T-cell (primary cell): ENCODE measurements around the gene H2AZ2. TPM values are rescaled to one million over a fixed set of nuclear protein-coding genes. Genes with fewer than 3 reads are reported as not detected.

Experiments used
- ATAC-seq, 4 experiments: fragments of 200-7000 bp in 3 of 4; fragments of 150-1000 bp in 1 of 4; cut with Tn5 transposase; replicated peaks in 1 of 4; 1 replicate in 3 of 4; 2 replicates in 1 of 4; pipeline ENCODE4 v1.10.0; 2021; ENCODE audit warnings: moderate library complexity in 3 of 4, mild to moderate bottlenecking in 2 of 4, moderate number of reproducible peaks in 1 of 4
- CTCF ChIA-PET, 2 donors: fragments of 300-600 bp; sonication (Branson Sonifier 250); formaldehyde crosslinking; loops; one replicate each; lab custom pipeline; 2022; ENCODE audit warnings: antibody characterized with exemption in 2 of 2; lab: Charles Lee
- POLR2A ChIA-PET, 2 donors: fragments of 300-600 bp; sonication (Branson Sonifier 250); formaldehyde crosslinking; loops; one replicate each; lab custom pipeline; 2022; ENCODE audit warnings: antibody characterized with exemption in 2 of 2; lab: Charles Lee
- DNase-seq, 35 experiments: peaks; one replicate each; pipeline versions ENCODE4 v3.0.0 to v3.0.0-alpha.2; 2013 to 2023
- H3K27ac ChIP-seq: one replicate; pipeline ENCODE4 v1.5.1; 2013; ENCODE audit warnings: low read length
- H3K27me3 ChIP-seq, 2 experiments: replicated peaks in 1 of 2; 1 replicate in 1 of 2; 2 replicates in 1 of 2; pipeline versions ENCODE4 v1.6.1 to v1.7.0; 2013; ENCODE audit warnings: low read length in 1 of 2, mixed read lengths in 1 of 2; ENCODE audit not compliant: control insufficient read depth in 2 of 2, insufficient read depth in 2 of 2; ENCODE audit errors: extremely low read depth in 1 of 2
- H3K36me3 ChIP-seq, 2 donors: 1 replicate in 1 of 2; 2 replicates in 1 of 2; pipeline versions ENCODE4 v1.6.1 to v1.7.0; 2013; ENCODE audit warnings: low read length in 1 of 2; ENCODE audit not compliant: control insufficient read depth in 2 of 2, insufficient read depth in 1 of 2; ENCODE audit errors: extremely low read depth in 1 of 2
- H3K4me1 ChIP-seq, 2 experiments: 1 replicate in 1 of 2; 2 replicates in 1 of 2; pipeline versions ENCODE4 v1.6.1 to v1.7.0; 2013; ENCODE audit warnings: low read length in 2 of 2, mixed read lengths in 1 of 2; ENCODE audit not compliant: insufficient read depth in 2 of 2, control insufficient read depth in 1 of 2; ENCODE audit errors: extremely low read depth in 1 of 2
- H3K4me3 ChIP-seq, 2 donors: 1 replicate in 1 of 2; 2 replicates in 1 of 2; pipeline versions ENCODE4 v1.5.1 to v1.7.0; 2013; ENCODE audit warnings: mild to moderate bottlenecking in 2 of 2, low read length in 1 of 2, moderate library complexity in 1 of 2; ENCODE audit not compliant: control insufficient read depth in 1 of 2; ENCODE audit errors: extremely low read depth in 1 of 2
- H3K9me3 ChIP-seq: 2 replicates; pipeline ENCODE4 v1.7.0; 2013
- H3K27ac Mint-ChIP-seq, 2 donors: one replicate each; pipeline ENCODE4 v1.8.0; 2020 to 2021; ENCODE audit warnings: mild to moderate bottlenecking in 2 of 2, mixed read lengths in 2 of 2
- H3K27me3 Mint-ChIP-seq, 2 donors: one replicate each; pipeline ENCODE4 v1.8.0; 2021 to 2022; ENCODE audit warnings: mixed read lengths in 2 of 2
- H3K36me3 Mint-ChIP-seq: one replicate; pipeline ENCODE4 v1.8.0; 2021; ENCODE audit warnings: mixed read lengths
- H3K4me1 Mint-ChIP-seq, 3 donors: one replicate each; pipeline ENCODE4 v1.8.0; 2020 to 2022; ENCODE audit warnings: mixed read lengths in 3 of 3, mild to moderate bottlenecking in 1 of 3
- H3K4me3 Mint-ChIP-seq, 3 donors: one replicate each; pipeline ENCODE4 v1.8.0; 2020 to 2022; ENCODE audit warnings: mild to moderate bottlenecking in 3 of 3, mixed read lengths in 3 of 3, moderate library complexity in 3 of 3
- H3K9me3 Mint-ChIP-seq, 3 donors: one replicate each; pipeline ENCODE4 v1.8.0; 2020 to 2022; ENCODE audit warnings: mixed read lengths in 3 of 3
- WGBS: methylation state at CpG from one replicate; pipeline ENCODE4 v1.1.5; 2013; ENCODE audit warnings: missing lambda C conversion rate; ENCODE audit not compliant: insufficient coverage; 5-methylcytosine and 5-hydroxymethylcytosine counted together
- total RNA-seq, 35 experiments: library from RNA in 6 of 35; stranded (reverse) in 6 of 35; fragments of 120-200 nt in 1 of 35; gene quantifications; one replicate each; pipeline versions ENCODE4 v1.2.1 to v1.2.4 and lab custom pipeline; 2013 to 2026

Gene H2AZ2
- total RNA-seq, 5 donors from 2014 or later (not counting 1 experiment from before 2014, with no cell fraction given), result 151 to 177 (median 158) TPM

DNA sequence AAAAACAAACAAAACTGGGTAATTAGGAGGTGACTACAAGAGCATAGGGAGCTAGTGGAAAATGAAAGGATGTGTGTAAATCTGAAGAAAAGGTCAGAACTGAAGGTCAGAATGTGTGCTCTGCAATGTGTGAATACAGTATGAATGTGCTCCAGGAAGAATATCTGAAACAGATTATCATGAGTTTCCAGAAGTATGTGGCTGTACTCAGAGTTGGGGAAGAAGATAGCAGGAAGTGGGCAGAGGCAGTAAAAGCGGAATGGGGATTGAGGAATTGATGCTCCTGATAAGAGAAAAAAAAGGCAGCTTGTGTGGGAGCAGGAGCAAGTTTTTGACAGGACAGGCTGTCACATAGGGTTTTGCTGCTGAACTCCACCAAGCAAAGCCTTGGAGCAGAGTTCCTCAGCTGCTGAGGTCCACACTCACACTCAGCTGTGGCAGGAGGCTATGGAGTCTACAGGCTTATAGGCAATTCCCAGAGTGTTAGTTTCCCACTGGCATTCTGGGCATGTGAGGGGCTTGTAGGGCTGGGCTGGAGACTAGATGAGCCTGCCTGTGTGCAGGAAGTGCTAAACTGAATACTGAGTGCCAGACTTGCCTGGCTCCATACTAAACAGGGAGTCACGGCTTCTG is 22.9 kb downstream of the H2AZ2 start:
- DNase-seq (no peak), ATAC-seq (peak in 1 of 4 experiments; percentile 17)
- Histone ChIP-seq H3K4me3 (no peak overlapping the region), H3K4me1 (no peaks in the 10 kb centered on the region), H3K27me3 (no peaks in the 10 kb centered on the region), H3K27ac (peak overlapping the region; percentile 20), H3K9me3 (no peaks in the 10 kb centered on the region), H3K36me3 (peaks cover 6 to 31% of the 10 kb centered on the region in 2 donors)
- no peaks in the 10 kb centered on the region for H3K9me3 Mint-ChIP-seq
- H3K36me3 Mint-ChIP-seq, result peaks cover 7% of the 10 kb centered on the region
- no peaks in the 10 kb centered on the region for H3K27me3 Mint-ChIP-seq
- peak overlapping the region; percentile 47 to 53 for H3K27ac Mint-ChIP-seq
- ChIA-PET POLR2A (no interaction called here), CTCF (interaction anchor here in 1 of 2 donors (0.6 kb wide), 1 partner anchor 23 kb away, joined by 3 read pairs; no protein-coding TSS in a partner anchor)
- H3K4me1 Mint-ChIP-seq, result peaks cover 8 to 9% (median 8%) of the 10 kb centered on the region in 3 donors
- no peak overlapping the region for H3K4me3 Mint-ChIP-seq
- 80% methylated on average over 1 of the region's 2 CpGs for WGBS

DNA sequence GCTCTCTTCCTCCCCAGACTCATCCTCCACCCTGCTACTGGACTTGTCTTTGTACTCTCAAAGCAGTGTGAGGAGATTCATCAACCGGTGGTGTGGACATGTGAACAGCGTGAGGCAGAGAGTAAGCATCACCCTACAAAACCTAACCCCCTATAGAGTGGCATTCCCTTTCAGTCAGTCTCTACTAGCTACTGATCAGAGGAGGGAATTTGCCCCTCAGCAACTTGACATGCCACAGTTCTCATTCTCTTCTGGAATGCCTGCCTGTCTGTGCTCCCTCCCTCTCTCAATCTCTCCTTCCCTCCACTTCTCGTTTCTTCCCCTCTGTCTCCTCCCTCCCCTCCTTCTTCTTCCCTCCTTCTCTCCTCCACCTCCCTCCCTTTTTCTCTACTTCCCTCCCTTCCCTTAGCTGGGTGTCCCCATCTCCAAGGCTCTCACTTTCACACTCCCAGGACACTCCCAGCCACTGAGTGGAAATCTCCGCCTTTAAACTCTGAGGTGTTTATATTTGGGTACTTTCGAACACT is 24.6 kb downstream of the H2AZ2 start:
- Histone ChIP-seq H3K9me3 (no peaks in the 10 kb centered on the region), H3K4me1 (no peaks in the 10 kb centered on the region), H3K27ac (no peak overlapping the region), H3K4me3 (no peak overlapping the region), H3K27me3 (no peaks in the 10 kb centered on the region), H3K36me3 (peaks cover 2 to 16% of the 10 kb centered on the region in 2 donors)
- H3K36me3 Mint-ChIP-seq, result peaks cover 2% of the 10 kb centered on the region
- H3K27me3 Mint-ChIP-seq, result no peaks in the 10 kb centered on the region
- H3K4me1 Mint-ChIP-seq, result peaks cover 8 to 9% (median 8%) of the 10 kb centered on the region in 3 donors
- 93% methylated on average over 3 of the region's 5 CpGs for WGBS
- H3K4me3 Mint-ChIP-seq, result no peak overlapping the region
- POLR2A ChIA-PET, result interaction anchor here (0.5 to 1.2 kb wide), 3 partner anchors 75 to 178 kb away, joined by 3 read pairs; no protein-coding TSS in a partner anchor
- H3K9me3 Mint-ChIP-seq, result no peaks in the 10 kb centered on the region
- CTCF ChIA-PET, result interaction anchor here in 1 of 2 donors (0.5 kb wide), 1 partner anchor 61 kb away, joined by 3 read pairs; no protein-coding TSS in a partner anchor
- ATAC-seq (no peak), DNase-seq (no peak)
- peak overlapping the region in 1 of 2 donors; percentile 13 for H3K27ac Mint-ChIP-seq

GRCh38 chr7:44819292-44819691 is 28.6 kb downstream of the H2AZ2 start:
- Histone ChIP-seq H3K36me3 (no peaks in the 10 kb centered on the region), H3K27me3 (no peaks in the 10 kb centered on the region), H3K9me3 (no peaks in the 10 kb centered on the region), H3K4me1 (no peaks in the 10 kb centered on the region), H3K27ac (no peak overlapping the region), H3K4me3 (no peak overlapping the region)
- H3K27ac Mint-ChIP-seq, result no peak overlapping the region
- no peaks in the 10 kb centered on the region for H3K9me3 Mint-ChIP-seq
- no peaks in the 10 kb centered on the region for H3K36me3 Mint-ChIP-seq
- H3K27me3 Mint-ChIP-seq, result no peaks in the 10 kb centered on the region
- ChIA-PET POLR2A (interaction anchor here in 1 of 2 donors (0.7 kb wide), 1 partner anchor 12 kb away, joined by 3 read pairs; no protein-coding TSS in a partner anchor), CTCF (interaction anchor here in 1 of 2 donors (0.9 to 1.5 kb wide), 2 partner anchors 21 to 73 kb away, joined by 7 to 15 read pairs; no protein-coding TSS in a partner anchor)
- H3K4me3 Mint-ChIP-seq, result no peak overlapping the region
- peaks cover 0 to 9% (median 4%) of the 10 kb centered on the region in 3 donors for H3K4me1 Mint-ChIP-seq
- no peak for DNase-seq
- WGBS, result no CpG with 5 or more reads among the region's 2 CpGs
- ATAC-seq, result no peak

DNA sequence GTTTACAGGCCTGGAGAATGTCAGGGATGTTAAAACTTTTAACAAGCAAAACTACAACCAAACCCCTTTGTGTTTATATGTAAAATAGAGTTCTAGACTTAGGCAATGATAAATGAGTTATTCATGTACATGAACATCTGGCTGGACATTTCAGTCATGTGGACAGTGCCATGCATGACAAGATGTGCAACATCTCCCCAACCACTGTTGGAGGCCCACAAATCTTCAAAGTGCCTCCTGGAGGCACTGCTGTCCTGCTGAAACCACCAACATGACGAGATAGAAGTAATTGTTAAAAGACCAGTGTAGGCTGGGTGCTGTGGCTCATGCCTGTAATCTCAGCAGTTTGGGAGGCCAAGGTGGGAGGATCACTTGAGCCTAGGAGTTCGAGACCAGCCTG is 33.0 kb downstream of the H2AZ2 start:
- Mint-ChIP-seq H3K4me3 (no peak overlapping the region), H3K4me1 (no peaks in the 10 kb centered on the region), H3K36me3 (no peaks in the 10 kb centered on the region), H3K27me3 (no peaks in the 10 kb centered on the region), H3K27ac (no peak overlapping the region), H3K9me3 (no peaks in the 10 kb centered on the region)
- H3K9me3 ChIP-seq, result no peaks in the 10 kb centered on the region
- H3K4me1 ChIP-seq, result no peaks in the 10 kb centered on the region
- no peaks in the 10 kb centered on the region for H3K27me3 ChIP-seq
- H3K27ac ChIP-seq, result no peak overlapping the region
- no peak overlapping the region for H3K4me3 ChIP-seq
- no peak for ATAC-seq
- no peaks in the 10 kb centered on the region for H3K36me3 ChIP-seq
- ChIA-PET CTCF (no interaction called here), POLR2A (no interaction called here)
- 83% methylated on average over 2 of the region's 2 CpGs for WGBS
- no peak for DNase-seq

DNA sequence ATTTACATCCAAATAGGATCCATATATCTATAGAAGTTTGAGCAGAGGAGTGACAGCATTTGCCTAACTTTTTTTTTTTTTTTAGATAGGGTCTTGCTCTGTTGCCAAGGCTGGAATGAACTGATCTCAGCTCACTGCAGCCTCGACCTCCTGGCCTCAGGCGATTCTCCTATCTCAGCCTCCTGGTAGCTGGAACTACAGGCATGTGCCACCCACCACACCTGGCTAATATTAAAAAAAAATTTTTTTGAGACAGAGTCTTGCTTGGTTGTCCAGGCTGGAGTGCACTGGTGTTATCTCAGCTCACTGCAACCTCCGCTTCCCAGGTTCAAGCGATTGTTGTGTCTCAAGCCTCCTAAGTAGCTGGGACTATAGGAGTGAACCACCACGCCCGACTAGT is 36.3 kb downstream of the H2AZ2 start:
- no peak for DNase-seq
- Mint-ChIP-seq H3K4me3 (no peak overlapping the region), H3K9me3 (no peaks in the 10 kb centered on the region), H3K4me1 (no peaks in the 10 kb centered on the region), H3K27ac (no peak overlapping the region), H3K27me3 (no peaks in the 10 kb centered on the region), H3K36me3 (no peaks in the 10 kb centered on the region)
- ATAC-seq, result no peak
- H3K4me3 ChIP-seq, result no peak overlapping the region
- ChIA-PET POLR2A (interaction anchor here in 1 of 2 donors (1.2 kb wide), 1 partner anchor 13 kb away, joined by 4 read pairs; no protein-coding TSS in a partner anchor), CTCF (no interaction called here)
- no peaks in the 10 kb centered on the region for H3K9me3 ChIP-seq
- no peak overlapping the region for H3K27ac ChIP-seq
- H3K27me3 ChIP-seq, result no peaks in the 10 kb centered on the region
- no peaks in the 10 kb centered on the region for H3K4me1 ChIP-seq
- 100% methylated on average over 2 of the region's 6 CpGs for WGBS
- no peaks in the 10 kb centered on the region for H3K36me3 ChIP-seq

DNA sequence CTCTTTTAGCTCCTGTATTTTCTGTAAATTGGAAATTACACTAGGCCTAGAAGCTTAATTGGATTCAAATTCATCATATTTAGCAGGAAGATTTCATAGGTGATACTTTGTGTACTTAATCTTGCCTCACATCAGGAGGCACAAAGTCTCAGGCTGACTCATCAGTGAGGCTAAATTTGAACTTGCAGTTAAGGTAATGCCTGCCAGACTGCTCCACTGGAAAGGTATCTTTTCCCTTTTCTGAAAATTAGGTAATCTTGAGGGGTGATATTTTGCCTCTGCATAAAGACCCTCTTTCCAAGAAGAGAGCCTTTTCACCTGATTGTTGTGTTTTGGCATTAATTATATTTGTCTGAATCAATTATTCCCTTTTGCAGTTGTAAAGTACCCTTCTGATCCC is 36.8 kb downstream of the H2AZ2 start:
- no peaks in the 10 kb centered on the region for H3K4me1 Mint-ChIP-seq
- H3K27me3 ChIP-seq, result no peaks in the 10 kb centered on the region
- ATAC-seq, result no peak
- no peak for DNase-seq
- no peak overlapping the region for H3K27ac ChIP-seq
- ChIA-PET CTCF (interaction anchor here in 1 of 2 donors (0.8 kb wide), 1 partner anchor 246 kb away, joined by 3 read pairs; no protein-coding TSS in a partner anchor), POLR2A (interaction anchor here in 1 of 2 donors (1.2 kb wide), 1 partner anchor 13 kb away, joined by 4 read pairs; no protein-coding TSS in a partner anchor)
- no peaks in the 10 kb centered on the region for H3K36me3 ChIP-seq
- H3K27me3 Mint-ChIP-seq, result no peaks in the 10 kb centered on the region
- H3K36me3 Mint-ChIP-seq, result no peaks in the 10 kb centered on the region
- no peaks in the 10 kb centered on the region for H3K4me1 ChIP-seq
- no peak overlapping the region for H3K27ac Mint-ChIP-seq
- H3K4me3 Mint-ChIP-seq, result no peak overlapping the region
- no peaks in the 10 kb centered on the region for H3K9me3 ChIP-seq
- H3K4me3 ChIP-seq, result no peak overlapping the region
- no peaks in the 10 kb centered on the region for H3K9me3 Mint-ChIP-seq
